GM12892 (cell line): ENCODE data around the gene MOV10.

Experiments used
- POLR2A ChIP-seq: IDR thresholded peaks from 2 replicates; pipeline ENCODE4 v1.6.1; 2011; ENCODE audit warnings: low read depth, low read length, control low read depth
- TAF1 ChIP-seq: IDR thresholded peaks from 2 replicates; pipeline ENCODE4 v1.6.1; 2011; ENCODE audit warnings: low read depth, mild to moderate bottlenecking, control low read depth, low read length, borderline replicate concordance

DNA sequence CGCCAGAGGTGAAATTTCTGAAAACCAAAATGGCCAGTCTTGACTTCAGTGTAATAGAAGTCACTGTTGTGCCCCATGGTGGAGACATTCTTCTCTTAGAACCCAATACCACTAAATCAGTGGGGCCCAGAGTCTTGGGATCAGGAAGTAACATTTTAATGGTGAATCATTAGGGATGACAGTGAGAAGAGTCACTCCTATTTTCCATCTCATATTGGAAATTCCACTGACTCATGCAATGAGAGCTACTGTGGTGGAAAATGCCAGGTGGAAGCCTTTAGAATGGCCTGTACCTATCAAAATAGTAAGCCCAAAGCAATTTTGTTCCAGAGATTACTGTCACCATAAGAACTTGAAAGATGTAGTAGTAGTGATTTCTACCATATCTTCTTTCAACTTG is 61.3 kb downstream of the MOV10 start:
- TF ChIP-seq TAF1 (no peak), POLR2A (no peak)
